IPS DF 4.7 (cell line): ENCODE results near the gene TFEC.
"Not testable (repeated sequence)": the region's sequence is repeated elsewhere in the genome, so short reads cannot be mapped to it uniquely, and the experiment has no call there.

Experiments
- DNase-seq: peaks from one replicate; pipeline ENCODE4 v3.0.0-alpha.2; 2013; ENCODE audit warnings: low spot score; ENCODE audit errors: extremely low read depth

The TFEC gene

GRCh38 chr7:115988401-115988800, 42.2 kb downstream of the TFEC start:
- DNase-seq = no peak

GRCh38 chr7:115987486-115987885, 43.1 kb downstream of the TFEC start:
- DNase-seq = no peak

- no peak for DNase-seq
These were observed 46.5 kb downstream of the TFEC start for GRCh38 chr7:115984105-115984504.

- DNase-seq = no peak
These were observed 50.4 kb downstream of the TFEC start for GRCh38 chr7:115980159-115980558.

- DNase-seq = no peak
These were observed 53.9 kb downstream of the TFEC start for GRCh38 chr7:115976651-115977050.

DNA sequence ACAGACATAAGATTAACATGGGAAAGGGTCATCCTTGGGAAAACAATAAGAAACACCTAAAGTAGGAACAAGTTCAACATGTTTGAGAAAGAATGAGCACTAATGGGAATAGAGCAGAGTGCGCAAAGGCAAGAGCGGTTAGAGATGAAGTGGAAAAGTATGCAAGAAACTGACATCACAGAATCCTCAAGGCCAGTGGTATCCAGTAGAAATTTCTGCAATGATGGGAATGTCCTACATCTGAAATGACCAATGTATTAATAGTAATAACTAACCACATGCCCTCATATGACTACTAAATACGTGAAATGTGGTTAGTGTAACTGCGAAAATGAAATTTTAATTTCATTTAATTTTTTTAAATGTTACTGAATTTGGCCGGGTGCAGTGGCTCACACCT, 54.8 kb downstream of the TFEC start:
- DNase-seq = no peak

- DNase-seq = no peak
These were observed 57.2 kb downstream of the TFEC start for GRCh38 chr7:115973406-115973805.

DNA sequence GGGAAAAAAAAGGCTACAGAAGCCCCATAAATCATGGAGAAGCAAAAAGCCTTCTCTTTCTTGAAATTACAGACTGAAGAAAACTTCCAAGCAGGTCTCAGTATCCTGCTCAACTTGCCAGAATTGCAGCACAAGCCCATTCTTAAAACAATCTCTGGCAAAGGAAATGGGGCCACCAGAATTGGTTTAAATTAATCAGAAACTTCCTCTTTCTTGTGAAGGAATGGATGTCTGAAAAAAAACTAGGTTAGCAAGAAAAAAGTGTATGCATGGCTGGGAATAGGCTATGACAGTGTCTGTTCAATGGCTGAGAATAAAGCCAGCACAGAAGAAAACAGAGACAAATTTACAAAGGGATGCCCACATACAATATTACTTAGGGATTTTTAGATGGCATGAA, 59.1 kb downstream of the TFEC start:
- no peak for DNase-seq

DNA sequence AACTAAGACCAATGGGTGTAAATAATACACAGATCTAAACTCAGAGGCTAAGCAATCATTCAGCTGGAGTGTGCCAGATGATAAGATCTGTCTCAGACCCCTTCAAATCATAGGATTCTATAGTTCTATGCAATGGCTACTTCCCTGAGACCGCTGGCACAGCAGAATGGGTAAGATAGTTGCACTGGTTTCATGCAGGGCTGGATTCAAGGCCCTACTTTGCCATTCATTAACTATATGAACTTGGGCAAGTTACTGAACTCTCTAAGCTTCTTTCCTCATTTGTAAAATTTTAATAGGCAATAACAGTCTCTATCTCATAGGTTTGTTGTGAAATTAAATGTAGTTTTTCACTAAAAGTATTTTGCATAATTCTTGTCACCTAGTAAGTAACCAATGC, 62.0 kb downstream of the TFEC start:
- DNase-seq = no peak

GRCh38 chr7:115968171-115968570, 62.4 kb downstream of the TFEC start:
- DNase-seq = no peak

- DNase-seq = no peak
These were observed 64.6 kb downstream of the TFEC start for GRCh38 chr7:115965796-115966475.

- DNase-seq = no peak
These were observed 65.3 kb downstream of the TFEC start for GRCh38 chr7:115965236-115965635.

DNA sequence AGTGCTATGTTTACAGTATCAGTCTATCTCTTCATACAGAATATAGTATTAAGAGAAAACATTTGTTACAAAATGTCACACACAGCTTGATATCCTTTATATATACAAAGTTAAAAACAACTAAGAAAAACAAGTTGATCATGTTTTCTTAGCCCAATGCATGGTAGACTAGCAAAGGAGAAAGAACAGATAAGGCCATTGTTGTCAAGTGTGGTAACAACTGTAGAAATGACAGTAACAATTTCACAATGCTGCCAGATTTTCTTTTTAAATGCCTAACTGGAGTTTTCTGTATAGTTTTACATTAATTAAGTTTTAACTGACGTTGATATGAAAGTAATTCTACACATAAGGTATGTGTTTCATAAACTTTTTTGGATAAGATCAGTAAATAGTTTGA, 65.8 kb downstream of the TFEC start:
- no peak for DNase-seq

DNA sequence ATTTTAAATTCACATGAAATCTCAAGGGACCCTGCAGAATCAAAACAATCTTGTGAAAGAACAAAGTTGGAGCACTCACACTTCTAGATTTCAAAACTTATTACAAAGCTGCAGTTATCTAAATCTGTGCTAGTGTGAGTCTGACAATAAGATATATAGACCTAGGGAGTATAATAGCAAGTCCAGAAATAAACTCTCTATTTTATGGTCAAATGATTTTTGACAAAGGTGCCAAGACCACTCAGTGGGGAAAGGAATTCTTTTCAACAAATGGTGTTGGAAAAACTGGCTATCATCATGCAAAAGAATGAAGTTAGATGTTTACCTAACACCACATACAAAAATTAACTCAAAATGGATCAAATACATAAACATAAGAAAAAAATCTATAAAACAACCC, 68.2 kb downstream of the TFEC start:
- DNase-seq = no peak

DNA sequence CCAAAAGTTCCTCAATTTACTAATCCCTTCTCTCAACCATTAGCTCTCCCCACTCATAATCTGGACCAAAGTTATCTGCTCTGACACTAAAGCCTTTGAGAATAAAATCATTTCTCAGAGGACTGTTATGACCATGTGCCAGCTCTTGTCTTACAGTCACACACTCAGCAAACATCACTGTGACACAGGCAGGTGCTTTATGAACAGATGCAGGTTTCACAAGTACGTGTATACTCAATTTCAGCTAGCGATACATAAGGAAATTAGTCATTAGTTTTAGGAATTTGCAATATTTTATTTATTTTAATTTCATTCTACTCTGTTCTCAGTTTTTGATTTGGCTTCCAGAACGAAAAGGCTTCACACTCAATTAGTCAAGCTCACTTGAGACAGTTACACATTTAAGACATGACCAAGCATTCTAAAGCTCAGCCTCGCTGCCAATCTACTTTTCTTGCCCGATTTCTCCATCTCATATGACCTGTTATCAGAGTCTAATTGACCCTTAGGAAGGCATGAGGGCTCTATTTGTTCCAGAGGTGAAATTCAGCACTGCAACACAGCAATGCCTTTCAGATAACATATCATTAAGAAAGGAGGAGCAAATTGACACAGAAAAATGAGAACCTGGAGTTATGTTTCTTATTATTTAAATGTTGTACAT, 76.8 kb downstream of the TFEC start:
- DNase-seq = no peak

DNA sequence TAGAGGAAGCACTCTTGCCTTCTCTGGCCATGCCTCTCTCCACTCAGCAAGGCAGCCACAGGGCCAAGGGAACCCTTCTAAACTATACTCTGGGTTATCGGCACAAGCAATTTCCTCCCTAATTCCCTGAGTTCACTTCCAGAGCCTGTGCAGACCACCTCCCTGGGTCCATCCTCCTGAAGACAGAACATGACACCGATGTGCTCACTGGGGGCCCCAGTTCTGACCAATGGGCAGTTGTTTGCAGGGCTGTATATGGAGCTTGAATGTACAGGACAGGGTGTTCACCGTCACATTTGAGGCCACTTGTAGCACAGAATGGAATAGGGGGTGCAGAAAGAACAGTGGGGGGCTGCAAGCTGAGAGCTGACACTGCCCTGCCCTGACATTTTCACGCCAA, 77.7 kb downstream of the TFEC start:
- DNase-seq = no peak

- no peak for DNase-seq
These were observed 79.0 kb downstream of the TFEC start for GRCh38 chr7:115951547-115951946.

- DNase-seq = no peak
These were observed 88.8 kb downstream of the TFEC start for GRCh38 chr7:115941703-115942268.

DNA sequence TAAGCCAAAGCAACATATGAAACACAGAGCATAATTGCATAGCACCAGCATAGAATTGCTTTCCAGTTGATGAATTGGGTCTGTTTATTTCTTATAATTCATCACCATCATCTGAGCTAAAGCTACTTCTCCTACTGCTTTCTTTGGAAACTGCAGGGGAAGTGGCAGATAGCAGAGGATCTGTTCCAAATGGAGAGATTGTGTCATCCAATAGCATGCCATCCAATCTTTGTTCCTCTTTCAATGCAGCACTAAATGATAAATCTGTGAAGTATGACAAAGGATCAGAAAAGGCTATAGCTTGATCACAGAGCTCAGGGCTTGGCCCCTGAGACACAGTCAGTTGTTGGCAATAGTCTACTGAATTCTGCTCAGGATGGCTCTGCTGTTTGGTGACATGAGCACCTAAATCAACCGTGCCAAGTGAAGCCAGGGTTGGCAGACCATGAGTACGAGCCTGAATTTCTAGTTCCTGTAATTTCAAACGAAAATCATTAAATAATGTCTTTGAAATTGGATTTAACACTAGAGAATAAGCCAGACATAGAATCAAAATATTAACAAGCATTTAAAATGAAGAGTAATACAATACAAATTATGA, 90.0 kb downstream of the TFEC start:
- DNase-seq = no peak

DNA sequence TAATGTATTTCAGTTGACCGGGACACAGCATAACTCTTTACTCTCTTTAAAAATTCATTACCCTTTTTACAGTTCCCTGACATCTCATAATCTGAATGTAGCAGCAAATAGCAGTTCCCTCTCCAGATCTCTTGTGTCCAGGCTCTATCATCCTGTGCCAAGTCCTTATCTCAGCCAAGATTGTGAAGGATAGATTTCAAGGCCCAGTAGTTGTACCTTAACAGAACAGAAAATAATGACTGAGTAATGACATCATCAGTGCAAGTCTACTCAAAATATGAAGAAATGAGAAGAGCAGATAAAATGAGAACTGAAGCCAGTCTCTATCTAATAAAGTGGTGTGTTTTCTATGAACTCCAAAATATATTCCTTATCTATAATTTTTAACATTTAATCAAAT, 92.6 kb downstream of the TFEC start:
- DNase-seq = no peak

- no peak for DNase-seq
These were observed 97.1 kb downstream of the TFEC start for GRCh38 chr7:115933471-115933870.

- DNase-seq = no peak
These were observed 97.7 kb downstream of the TFEC start for GRCh38 chr7:115932880-115933279.

- DNase-seq = not testable (repeated sequence)
These were observed 100.4 kb downstream of the TFEC start for GRCh38 chr7:115930184-115930583.
